OCI-LY3 (cell line): Measurements from ENCODE around the gene HHIP.

Source experiments
- CTCF ChIP-seq: fragments of 200-600, 300-600 bp; sonication (generic); IDR thresholded peaks from 2 replicates; pipeline ENCODE4 v1.5.1; 2014; ENCODE audit warnings: antibody characterized with exemption, low read length, low read depth
- EZH2phosphoT487 ChIP-seq: fragments of 200-600 bp; shearing (Covaris generic); IDR thresholded peaks from 2 replicates; pipeline ENCODE4 v1.6.1; 2018; ENCODE audit warnings: antibody characterized with exemption, mixed run types, low read depth

GRCh38 chr4:144701683-144702233 is 55.8 kb downstream of the HHIP start:
- no peak for TF ChIP-seq CTCF
- no peak for TF ChIP-seq EZH2phosphoT487
